EL (cell line): Measurements from ENCODE around the gene CLEC4M.
"Not testable (repeated sequence)": the region's sequence is repeated elsewhere in the genome, so short reads cannot be mapped to it uniquely, and the experiment has no call there.

Experiments
- DNase-seq: peaks from one replicate; pipeline ENCODE4 v3.0.0-alpha.2; 2016

CLEC4M gene

DNA sequence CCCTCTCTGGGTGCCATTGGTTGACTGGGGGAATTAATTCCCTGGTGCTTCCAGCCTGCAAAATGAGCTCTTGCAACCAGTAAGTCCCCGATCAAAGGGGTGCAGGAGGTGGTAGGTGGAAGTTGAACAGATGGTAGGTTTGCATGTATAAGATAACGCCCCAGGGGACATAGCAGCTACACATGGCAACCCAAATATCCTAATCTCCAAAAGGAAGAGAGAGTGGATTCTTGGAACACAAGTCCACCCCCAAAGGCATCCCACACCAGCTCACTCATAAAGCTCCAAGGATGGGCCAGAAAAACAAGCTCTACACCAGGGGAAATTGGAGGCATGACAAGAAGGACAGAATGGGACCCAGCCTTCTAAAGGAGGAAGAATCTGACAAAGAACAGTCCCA, 20.5 kb upstream of the CLEC4M start:
- no peak for DNase-seq

DNA sequence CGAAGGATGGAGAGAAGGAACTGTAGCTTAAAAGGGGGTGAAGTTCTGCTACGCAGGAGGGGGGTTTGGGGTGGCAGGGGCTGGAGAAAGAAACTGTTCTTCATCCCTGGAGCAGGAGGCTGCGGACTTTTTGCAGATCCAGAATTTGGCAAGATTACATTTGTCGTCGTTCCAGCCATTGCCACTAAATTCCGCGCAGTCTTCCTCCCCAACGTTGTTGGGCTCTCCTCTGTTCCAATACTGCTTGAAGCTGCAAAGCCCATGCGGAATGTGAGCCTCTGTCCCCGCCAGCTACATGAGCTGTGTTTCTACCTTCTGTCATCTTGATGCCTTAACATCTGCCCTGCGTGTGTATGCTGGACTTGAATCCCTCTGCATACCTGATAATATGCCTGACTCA, 20.1 kb upstream of the CLEC4M start:
- no peak for DNase-seq

DNA sequence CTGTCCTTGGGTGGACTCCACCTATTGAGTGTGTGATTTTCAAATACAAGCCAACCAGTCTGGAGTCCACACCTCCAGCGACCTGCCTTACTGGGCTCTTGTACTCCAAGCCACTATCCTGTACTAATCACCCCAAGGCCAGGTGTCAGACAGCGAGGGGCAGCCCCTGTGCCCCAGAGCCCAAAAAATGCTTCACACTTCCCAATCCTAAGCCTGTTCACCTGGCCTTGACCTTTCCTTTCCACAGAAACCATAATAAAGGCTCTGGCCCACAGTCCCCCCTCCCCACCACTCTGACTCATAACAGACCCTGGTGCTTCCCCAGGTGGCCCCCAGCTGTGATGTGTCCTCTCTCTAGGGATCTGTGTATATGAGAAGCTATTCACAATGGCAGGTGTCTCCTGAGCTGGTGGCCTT, 19.6 kb upstream of the CLEC4M start:
- DNase-seq: no peak

DNA sequence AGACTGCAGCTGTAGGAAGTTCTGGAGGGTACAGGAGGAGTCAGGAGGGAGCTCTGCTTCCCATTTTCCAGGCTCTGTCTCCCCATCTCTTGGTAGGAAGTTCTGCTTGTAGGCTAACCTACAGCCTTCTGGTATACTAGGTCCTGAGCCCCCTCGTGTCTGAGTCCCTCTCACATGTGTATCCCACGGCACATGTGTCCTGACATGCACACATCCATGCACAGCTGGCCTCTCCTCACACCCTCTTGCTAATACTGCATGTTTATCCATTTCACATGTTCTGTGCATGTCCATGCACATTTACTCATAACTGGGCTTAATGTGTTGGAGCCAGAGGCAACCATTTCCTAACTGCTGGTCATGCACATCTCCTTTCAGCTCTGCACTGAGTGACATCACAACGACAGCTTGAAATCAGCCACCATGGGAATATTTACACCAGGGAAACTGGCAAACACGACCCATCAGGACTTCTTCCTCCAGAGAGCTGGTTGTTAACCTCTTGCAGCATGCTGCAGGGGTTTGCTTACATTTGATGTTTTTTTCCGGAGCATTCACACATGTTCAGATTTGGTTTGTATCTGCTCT, 18.8 kb upstream of the CLEC4M start:
- no peak for DNase-seq

DNA sequence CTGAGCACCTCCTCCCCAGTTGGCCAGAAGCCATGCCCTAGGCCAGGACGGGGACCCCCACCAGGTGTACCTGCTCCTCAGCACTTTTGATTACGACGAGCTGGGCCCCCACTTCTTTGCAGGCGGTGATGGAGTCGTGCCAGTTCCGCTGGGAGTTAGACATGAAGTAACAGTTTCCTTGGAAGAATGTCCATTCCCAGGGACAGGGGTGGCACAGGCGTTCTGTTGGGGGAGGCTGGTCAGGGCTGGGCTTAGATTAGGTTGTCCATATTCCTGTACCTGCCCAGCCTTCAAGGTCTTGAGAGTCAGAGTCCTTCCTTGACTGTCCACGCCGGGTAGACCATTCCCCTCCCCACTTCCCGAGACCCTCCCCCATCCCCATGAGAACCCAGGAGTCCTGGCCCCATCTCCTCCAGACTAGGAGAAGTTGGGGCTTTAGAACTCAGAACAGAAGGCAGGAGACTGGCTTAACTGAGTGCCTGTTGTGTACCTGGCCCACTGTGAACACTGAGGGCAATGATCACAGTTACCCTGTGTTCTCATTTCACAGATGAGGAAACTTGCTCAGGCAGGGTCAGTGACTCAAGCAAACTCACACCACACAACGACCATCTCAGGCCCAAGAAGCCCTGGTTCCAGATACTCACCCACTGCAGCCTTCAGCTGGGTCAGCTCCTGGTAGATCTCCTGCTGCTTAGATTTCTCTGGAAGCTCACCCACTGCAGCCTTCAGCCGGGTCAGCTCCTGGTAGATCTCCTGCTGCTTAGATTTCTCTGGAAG, 18.0 kb upstream of the CLEC4M start:
- DNase-seq: no peak

DNA sequence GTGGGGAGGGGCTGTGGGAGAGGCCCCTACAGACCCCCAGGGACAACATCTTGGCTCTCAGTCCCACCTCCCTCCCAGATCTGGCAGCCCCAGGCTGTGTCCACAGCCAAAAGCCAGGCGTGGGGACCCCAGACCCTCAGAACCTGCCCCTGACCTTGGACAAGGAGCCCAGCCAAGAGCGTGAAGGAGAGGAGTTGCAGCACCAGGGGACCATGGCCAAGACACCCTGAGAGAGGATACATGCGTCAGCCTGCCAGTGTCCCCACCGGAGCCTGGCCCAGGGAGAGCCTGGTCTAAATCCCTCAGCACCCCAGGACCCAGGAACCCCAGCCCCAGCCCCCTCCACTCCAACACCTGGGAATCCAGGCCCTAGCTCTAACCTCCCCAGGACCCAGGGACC, 16.7 kb upstream of the CLEC4M start:
- not testable (repeated sequence) for DNase-seq

DNA sequence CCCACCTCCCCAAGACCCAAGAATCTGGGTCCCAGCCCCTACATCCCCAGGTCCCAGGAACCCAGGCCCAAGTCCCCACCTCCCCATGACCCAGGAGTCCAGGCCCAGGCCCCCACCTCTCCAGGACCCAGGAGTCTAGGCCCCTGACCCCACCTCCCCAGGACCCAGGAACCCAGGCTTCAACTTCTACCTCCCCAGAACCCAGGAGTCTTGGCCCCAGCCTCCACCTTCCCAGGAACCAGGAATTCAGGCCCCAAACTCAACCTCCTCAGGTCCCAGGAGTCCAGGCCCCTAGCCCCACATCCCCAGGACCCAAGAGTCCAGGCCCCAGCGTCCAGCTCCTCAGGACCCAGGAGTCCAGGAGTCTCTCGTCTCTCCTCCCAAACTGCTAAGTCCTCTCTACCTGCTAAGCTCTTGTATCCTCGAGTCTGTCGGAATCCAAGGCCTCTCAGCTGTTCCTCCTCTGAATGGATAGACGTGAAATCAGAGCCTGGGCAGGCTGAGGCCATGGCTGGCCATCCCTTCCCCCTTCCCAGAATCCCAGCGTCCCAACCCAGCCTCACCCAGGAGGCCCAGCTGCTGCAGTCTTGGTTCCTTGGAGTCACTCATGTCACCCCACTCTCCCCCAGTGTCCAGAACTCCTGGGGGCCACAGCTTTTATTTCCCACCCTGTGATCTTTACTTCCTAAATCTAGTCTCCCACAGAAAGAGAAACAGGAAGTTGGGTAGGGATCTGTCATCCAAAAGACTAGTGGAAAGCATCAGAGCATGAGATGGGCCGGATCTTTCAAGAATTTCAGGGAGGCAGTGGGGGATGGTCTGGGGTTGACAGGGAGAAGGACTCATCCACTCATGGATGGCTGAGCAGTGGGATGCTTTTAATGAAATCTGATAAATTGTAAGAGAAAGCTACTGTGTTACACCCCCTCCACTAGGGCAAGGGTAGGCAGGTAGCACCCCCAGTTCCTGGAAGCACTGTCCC, 15.8 kb upstream of the CLEC4M start, which contains the start of gene CD209:
CD209 (minus strand) TSS at position 632 of the 982 bp plus-strand sequence; CDS start at position 609, 23 bp downstream.
- no peak for DNase-seq

DNA sequence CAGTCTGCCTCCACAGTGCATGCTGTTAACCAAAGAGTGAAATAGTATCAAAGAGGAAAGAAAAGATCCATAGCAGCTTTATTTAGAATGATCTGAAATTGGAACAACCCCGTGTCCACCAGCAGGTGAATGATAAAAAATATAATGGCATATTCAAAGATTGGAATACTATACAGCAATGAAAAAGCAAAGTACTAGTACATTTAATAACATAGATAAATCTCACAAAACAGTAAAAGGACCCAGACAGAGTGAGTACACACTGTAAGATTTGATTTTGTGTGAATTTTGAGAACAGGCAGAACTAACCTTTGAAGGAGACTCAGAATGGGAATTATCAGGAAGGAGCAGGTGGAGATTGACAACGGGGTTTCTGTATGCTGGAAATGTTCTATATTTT, 14.9 kb upstream of the CLEC4M start:
- DNase-seq: no peak

DNA sequence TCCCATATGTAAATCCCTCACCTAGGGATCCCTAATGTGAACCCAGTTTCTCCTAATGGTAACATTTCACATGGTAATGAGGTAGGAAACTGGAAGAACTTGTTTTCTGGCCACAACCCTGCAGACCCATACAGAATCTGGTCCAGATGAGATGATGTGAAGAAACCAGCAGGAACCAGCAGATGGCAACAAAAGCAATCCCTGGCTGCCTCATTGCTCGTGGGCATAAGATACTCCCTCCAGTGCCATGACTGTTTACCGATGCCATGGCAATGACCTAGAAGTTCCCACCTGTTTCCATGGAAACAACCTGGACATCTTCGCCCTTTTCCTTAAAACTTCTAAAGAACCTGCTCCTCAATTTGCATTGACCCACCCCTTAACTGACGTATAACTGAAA, 14.3 kb upstream of the CLEC4M start:
- peak; percentile 11 for DNase-seq

DNA sequence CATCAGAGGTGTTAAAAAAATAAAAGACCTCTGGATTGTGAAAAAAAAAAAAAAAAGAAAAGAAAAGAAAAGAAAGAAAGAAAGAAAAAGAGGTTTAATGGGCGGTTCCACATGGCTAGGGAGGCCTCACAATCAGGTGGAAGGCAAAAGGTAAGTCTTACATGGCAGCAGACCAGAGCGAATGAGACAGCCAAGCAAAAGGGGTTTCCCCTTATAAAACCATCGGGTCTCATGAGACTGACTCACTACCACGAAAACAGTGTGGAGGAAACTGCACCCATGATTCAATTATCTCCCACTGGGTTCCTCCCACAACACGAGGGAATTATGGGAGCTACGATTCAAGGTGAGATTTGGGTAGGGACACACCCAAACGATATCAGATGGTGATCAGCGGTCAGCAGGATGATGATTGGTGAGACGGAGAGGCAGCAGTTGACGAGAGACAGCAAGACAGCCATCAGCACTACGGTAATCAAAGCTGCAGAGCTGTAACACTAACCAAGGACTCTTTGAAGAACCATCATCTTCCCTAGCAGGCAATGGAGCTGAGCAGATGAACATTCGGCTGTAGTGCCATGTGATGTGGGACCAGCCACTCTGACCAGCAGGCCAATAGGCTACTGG, 11.8 kb upstream of the CLEC4M start:
- DNase-seq: no peak

DNA sequence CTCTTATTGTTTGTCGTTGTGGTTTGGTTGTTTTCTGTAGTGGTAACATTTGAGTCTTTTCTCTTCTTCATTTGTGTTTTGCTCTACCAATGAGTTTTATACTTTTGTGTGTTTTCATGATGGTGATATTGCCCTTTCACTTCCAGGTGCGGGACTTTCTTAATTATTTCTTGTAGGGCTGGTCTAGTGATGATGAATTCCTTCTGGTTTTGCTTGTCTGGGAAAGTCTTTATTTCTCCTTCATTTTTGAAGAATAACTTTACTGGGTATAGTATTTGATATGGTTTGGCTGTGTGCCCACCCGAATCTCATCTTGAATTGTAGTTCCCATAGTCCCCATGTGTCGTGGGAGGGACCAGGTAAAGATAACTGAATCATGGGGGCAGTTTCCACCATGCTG, 6.8 kb upstream of the CLEC4M start:
- no peak for DNase-seq

DNA sequence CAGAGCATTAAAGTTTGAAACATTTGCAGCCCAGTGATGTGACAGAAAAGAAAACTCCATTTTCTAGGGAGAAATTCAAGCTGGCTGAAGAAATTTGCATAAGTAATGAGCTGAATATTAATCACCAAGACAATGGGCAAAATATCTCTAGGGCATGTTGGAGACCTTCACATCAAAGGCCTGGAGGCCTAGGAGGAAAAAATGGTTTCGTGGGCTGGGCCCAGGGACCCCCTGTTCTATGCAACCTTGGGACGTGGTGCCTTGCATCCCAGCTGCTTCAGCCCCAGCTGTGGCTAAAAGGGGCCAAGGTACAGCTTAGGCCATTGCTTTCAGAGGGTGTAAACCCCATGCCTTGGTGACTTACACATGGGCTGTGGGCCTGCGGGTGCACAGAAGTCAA, 5.7 kb upstream of the CLEC4M start:
- DNase-seq: no peak

DNA sequence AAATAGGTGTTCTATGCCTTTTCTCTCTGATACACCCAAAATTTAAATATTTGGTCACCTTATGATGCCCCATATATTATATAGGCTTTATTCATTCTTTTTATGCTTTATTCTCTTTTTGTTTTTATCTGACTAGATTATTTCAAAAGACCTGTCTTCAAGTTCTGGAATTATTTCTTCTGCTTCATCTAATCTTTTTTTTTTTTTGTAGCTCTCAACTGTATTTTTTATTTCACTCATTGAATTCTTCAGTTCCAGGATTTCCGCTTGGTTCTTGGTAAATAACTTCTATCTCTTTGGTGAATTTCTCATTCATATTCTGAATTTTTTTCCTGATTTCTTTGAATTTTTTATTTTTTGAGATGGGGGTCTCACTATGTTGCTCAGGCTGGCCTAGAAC, 3.9 kb upstream of the CLEC4M start:
- no peak for DNase-seq

DNA sequence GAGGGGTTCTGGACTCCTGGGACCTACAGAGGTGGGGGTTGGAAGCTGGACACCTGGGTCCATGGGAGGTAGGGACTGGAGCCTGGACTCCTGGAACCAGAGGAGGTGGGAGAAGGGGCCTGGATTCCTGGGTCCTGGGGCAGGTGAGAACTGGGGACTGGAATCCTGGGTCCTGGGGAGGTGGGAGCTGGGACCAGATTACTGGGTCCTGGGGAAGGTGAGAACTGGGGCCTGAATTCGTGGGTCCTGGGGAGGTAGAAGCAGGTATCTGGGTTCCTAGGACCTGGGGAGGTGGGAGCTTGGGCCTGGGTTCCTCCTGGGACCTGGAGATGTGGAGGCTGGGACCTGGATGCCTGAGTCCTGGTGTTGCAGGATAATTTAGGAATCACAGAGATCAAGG, 653 bp downstream of the CLEC4M start:
- DNase-seq: no peak

DNA sequence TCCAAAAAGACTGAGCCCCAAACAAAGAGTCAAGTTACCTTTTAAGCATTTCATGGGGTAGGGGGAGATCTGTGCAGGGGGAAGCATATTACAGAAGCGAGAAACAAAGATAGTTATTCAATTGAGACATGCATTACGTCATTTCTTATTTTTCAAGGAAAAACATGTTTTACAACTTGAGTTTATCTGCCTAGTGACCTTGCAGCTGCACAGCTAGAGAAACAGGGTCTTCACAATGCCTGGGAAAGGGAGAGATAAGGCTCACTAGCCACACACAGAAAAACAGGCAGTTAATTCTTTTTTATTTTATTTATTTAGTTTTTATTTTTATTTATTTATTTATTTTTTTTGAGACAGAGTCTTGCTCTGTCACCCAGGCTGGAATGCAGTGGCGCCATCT, 1.1 kb downstream of the CLEC4M start:
- DNase-seq: not testable (repeated sequence)

DNA sequence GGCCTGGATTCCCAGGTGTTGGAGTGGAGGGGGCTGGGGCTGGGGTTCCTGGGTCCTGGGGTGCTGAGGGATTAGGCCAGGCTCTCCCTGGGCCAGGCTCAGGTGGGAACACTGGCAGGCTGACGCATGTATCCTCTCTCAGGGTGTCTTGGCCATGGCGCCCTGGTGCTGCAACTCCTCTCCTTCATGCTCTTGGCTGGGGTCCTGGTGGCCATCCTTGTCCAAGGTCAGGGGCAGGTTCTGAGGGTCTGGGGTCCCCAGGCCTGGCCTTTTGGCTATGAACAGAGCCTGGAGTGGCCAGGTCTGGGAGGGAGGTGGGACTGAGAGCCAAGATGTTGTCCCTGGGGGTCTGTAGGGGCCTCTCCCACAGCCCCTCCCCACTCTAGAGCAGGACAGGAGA, 2.0 kb downstream of the CLEC4M start:
- not testable (repeated sequence) for DNase-seq

DNA sequence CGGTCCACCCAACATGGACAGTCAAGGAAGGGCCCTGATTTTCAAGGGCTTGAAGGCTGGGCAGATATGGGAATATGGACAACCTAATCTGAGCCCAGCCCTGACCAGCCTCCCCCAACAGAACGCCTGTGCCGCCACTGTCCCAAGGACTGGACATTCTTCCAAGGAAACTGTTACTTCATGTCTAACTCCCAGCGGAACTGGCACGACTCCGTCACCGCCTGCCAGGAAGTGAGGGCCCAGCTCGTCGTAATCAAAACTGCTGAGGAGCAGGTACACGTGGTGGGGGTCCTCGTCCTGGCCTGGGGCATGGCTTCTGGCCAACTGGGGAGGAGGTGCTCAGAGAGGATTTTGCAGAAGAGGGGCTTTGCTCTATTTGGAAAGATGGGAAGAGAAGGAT, 3.5 kb downstream of the CLEC4M start:
- DNase-seq: no peak

DNA sequence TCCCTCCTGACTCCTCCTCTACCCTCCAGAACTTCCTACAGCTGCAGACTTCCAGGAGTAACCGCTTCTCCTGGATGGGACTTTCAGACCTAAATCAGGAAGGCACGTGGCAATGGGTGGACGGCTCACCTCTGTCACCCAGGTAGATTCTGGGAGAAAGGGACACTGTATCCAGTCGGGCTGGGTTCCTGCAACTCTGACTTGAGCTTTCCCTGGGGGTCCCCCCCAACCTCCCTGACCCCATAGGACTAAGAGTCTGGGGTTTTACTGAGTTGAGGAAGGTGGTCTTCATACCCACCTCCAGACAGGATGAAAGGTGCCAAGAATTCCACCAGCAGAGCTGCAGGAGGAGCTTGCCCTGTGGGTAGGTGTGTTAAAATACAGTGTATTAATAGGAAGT, 4.4 kb downstream of the CLEC4M start:
- DNase-seq: no peak

DNA sequence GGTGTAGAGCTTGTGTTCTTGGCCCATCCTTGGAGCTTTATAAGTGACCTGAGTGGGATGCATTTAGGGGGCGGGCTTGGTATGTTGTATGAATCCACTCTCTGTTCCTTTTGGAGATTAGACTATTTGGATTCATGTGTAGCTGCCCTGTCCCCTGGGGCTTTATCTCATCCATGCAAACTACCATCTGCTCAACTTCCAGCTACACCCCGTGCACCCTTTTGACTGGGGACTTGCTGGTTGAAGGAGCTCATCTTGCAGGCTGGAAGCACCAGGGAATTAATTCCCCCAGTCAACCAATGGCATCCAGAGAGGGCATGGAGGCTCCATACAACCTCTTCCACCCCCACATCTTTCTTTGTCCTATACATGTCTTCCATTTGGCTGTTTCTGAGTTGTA, 6.1 kb downstream of the CLEC4M start:
- no peak for DNase-seq

DNA sequence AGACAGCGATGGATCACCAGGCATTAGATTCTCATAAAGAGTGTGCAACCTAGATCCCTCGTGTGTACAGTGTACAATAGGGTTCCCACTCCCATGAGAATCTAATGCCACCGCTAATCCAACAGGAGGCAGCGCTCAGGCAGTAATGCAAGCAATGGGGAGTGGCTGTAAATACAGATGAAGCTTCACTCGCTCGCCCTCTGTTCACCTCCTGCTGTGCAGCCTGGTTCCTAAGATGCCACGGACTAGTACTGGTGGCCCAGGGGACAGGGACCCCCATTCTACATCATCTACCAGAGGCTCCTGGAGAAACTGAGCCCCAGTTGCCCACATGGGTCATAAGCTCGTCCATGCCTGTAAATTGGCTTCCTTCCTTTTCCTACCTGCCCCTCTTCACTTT, 8.0 kb downstream of the CLEC4M start:
- DNase-seq: no peak

DNA sequence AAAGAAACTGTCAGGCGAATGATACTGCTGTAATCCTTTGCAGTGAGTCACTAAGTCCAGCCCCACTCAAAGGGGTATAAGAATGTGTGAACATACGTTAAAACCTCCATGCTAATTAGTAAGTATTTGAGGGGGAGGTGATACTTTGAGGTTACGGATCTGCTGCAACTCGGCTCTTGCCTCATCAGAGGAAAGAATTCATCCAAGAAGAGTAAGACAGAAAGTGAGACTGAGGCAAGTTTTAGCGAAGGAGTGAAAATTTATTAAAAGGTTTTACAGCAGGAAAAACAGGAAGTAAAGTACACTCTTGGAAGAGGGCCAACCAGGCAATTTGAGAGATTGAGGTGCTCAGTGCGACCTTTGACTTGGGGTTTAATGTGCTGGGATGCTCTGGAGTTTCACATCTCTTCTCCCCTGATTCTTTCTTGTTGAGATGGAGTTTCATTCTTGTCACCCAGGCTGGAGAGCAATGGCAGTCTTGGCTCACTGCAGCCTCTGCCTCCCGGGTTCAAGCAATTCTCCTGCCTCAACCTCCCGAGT, 9.8 kb downstream of the CLEC4M start:
- DNase-seq: no peak

DNA sequence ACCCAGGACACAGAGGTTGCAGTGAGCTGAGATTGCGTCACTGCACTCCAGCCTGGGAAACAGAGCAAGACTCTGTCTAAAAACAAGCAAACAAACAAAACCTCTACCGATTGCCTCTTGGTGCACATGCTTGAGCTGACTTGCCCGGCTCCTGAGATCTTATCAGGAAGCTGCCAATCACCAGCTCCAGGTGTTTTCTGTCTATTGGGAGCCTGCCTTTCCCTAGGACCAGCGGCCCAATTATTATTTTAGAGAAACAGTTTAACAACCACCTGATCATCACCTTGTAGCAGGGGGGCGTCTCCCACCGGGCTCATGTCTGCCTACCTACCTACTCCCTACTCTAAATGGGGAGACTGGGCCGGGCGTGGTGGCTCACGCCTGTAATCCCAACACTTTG, 10.8 kb downstream of the CLEC4M start:
- no peak for DNase-seq

DNA sequence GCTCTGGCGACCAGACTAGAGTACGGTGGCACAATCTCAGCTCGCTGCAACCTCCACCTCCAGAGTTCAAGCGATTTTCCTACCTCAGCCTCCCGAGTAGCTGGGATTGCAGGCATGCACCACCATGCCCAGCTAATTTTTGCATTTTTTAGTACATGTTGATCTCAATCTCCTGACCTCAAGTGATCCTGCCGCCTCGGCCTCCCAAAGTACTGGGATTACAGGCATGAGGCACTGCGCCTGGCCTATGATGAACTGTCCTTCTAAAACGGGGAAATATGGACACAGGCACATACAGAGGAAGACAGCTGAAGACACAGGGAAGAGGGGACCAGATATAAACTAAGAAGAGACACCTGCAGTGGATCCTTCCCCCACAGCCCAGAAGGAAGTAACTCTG, 12.7 kb downstream of the CLEC4M start:
- DNase-seq: no peak
